GM18868 (cell line): ENCODE measurements around the gene LLGL2.
"Not testable (repeated sequence)": the region's sequence is repeated elsewhere in the genome, so short reads cannot be mapped to it uniquely, and the experiment has no call there.

Experiments
- ATAC-seq: cut with Tn5 transposase; IDR thresholded peaks from one replicate; pipeline ENCODE4 v1.9.1; 2021; ENCODE audit warnings: mild to moderate bottlenecking, moderate library complexity; ENCODE audit not compliant: unreplicated experiment

Gene LLGL2

GRCh38 chr17:75518983-75519537 is 6.4 kb upstream of the LLGL2 start:
- ATAC-seq = no peak

GRCh38 chr17:75520413-75520812 is 5.1 kb upstream of the LLGL2 start:
- not testable (repeated sequence) for ATAC-seq

- no peak for ATAC-seq
Observed at GRCh38 chr17:75521290-75521689, 4.2 kb upstream of the LLGL2 start.

GRCh38 chr17:75521951-75522727 is 3.4 kb upstream of the LLGL2 start:
- no peak for ATAC-seq

- ATAC-seq = no peak
Observed at GRCh38 chr17:75523647-75524046, 1.9 kb upstream of the LLGL2 start.

- ATAC-seq = no peak
Observed at GRCh38 chr17:75524269-75524969, 1.1 kb upstream of the LLGL2 start.

- no peak for ATAC-seq
Observed at GRCh38 chr17:75525806-75526554, 483 bp downstream of the LLGL2 start.

GRCh38 chr17:75526555-75527270 is 1.2 kb downstream of the LLGL2 start:
- no peak for ATAC-seq

GRCh38 chr17:75530837-75531720 is 5.6 kb downstream of the LLGL2 start:
- ATAC-seq = no peak

- no peak for ATAC-seq
Observed at GRCh38 chr17:75531721-75532072, 6.2 kb downstream of the LLGL2 start.

GRCh38 chr17:75535119-75535537 is 9.6 kb downstream of the LLGL2 start:
- ATAC-seq = no peak

GRCh38 chr17:75535871-75536270 is 10.4 kb downstream of the LLGL2 start:
- no peak for ATAC-seq

GRCh38 chr17:75536366-75536765 is 10.9 kb downstream of the LLGL2 start:
- ATAC-seq = no peak

- no peak for ATAC-seq
Observed at GRCh38 chr17:75539967-75540729, 14.7 kb downstream of the LLGL2 start.

GRCh38 chr17:75540923-75541503 is 15.5 kb downstream of the LLGL2 start:
- ATAC-seq = no peak

- ATAC-seq = no peak
Observed at GRCh38 chr17:75542229-75542628, 16.7 kb downstream of the LLGL2 start.

GRCh38 chr17:75542728-75543336 is 17.3 kb downstream of the LLGL2 start:
- no peak for ATAC-seq

GRCh38 chr17:75544250-75544649 is 18.8 kb downstream of the LLGL2 start:
- no peak for ATAC-seq
